ENCODE measurements around the gene XYLT1. TPM values are rescaled to one million over a fixed set of nuclear protein-coding genes. Genes with fewer than 3 reads are reported as not detected.

The XYLT1 gene
- total and polyA plus RNA-seq, 2 of the 8 experiments (the other 6 are each of a cell fraction or from before 2014, with no cell fraction given), result 6.6 to 25.4 TPM

DNA sequence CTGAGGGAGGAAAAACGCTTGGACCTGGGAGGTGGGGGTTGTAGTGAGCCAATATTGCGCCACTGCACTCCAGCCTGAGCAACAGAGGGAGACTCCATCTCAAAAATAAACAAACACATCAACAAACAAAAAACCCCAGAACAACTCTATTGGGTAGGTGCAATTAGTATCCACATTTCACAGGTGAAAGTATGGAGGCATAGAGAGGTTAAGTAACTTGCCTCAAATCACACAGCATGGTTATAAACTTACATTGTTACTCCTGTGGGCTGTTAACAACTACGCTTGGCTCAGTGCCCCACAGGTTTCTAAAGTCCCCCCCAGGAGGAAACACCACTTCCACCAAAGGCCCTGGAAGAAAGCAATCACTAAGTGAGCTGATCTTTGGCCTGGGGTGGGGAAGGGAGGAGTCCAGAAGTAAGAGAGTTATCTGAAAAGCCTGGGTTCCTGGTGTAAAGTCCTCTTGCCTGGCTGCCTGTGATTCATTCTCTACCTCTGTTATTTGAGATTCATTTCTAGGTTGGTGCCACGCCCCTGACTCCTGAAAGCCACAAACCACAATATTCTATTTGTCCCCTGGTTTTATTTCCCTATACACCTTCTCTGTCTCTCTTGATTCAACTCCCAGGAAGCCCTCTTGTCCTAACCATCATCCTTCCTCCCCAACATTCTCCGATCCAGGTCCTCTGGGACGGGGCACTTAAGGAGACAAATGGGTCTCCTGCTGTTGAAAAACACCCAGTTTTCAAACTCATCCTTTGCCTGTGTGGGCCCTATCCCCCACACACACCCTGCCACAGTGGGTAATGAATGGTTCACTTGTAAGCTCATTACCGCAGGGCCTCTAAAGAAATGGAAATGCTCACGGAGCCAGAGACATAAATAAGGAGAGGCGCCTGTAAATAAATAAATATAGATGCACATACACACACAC lies 195.4 kb downstream of the XYLT1 start (continued):
- TF ChIP-seq JUND (IDR thresholded peaks at IDR 0.05; ENCODE audit: low read length) (no peak), YY1 (IDR thresholded peaks at IDR 0.05; ENCODE audit: low read depth, low read length) (no peak)

Measured in H1 (cell line).